Activated T-helper 1 cell treated with anti-CD3 and anti-CD28 coated beads, Interleukin-12 subunit alpha, Interleukin-12 subunit beta, Interleukin-2, Interleukin-4 antibody, amounts not matched to agents 30 ng/mL and 10 ng/mL and 1 ng/mL, durations not matched to agents 14 hours and 24 hours and 36 hours (primary cell): ENCODE data around the gene AGFG2. TPM values are rescaled to one million over a fixed set of nuclear protein-coding genes. Genes with fewer than 3 reads are reported as not detected.
"Not testable (repeated sequence)": the region's sequence is repeated elsewhere in the genome, so short reads cannot be mapped to it uniquely, and the experiment has no call there.

Source experiments
- DNase-seq: peaks from one replicate; pipeline ENCODE4 v3.0.0; 2021; ENCODE audit warnings: low spot score
- H3K27ac Mint-ChIP-seq: one replicate; pipeline ENCODE4 v1.8.0; 2021; ENCODE audit warnings: mild to moderate bottlenecking, mixed read lengths
- H3K27me3 Mint-ChIP-seq: one replicate; pipeline ENCODE4 v1.8.0; 2022; ENCODE audit warnings: mild to moderate bottlenecking, moderate library complexity, mixed read lengths; ENCODE audit not compliant: insufficient read depth
- H3K36me3 Mint-ChIP-seq: one replicate; pipeline ENCODE4 v1.8.0; 2021; ENCODE audit warnings: low read depth, mixed read lengths
- H3K4me1 Mint-ChIP-seq: one replicate; pipeline ENCODE4 v1.8.0; 2021; ENCODE audit warnings: low read depth, mixed read lengths
- H3K4me3 Mint-ChIP-seq: one replicate; pipeline ENCODE4 v1.8.0; 2021; ENCODE audit warnings: mild to moderate bottlenecking, moderate library complexity, mixed read lengths
- H3K9me3 Mint-ChIP-seq: one replicate; pipeline ENCODE4 v1.8.0; 2021; ENCODE audit warnings: mixed read lengths
- intact Hi-C: fragments of 100-400 bp; cut with micrococcal nuclease; formaldehyde crosslinking; loops from one replicate; pipeline ENCODE4 v1.15.1; 2024
- total RNA-seq: library from RNA; stranded (reverse); gene quantifications from 2 replicates; pipeline ENCODE4 v1.2.3, GENCODE V29; 2022

AGFG2 gene
- total RNA-seq, 1 donor from 2014 or later: 124 TPM

DNA sequence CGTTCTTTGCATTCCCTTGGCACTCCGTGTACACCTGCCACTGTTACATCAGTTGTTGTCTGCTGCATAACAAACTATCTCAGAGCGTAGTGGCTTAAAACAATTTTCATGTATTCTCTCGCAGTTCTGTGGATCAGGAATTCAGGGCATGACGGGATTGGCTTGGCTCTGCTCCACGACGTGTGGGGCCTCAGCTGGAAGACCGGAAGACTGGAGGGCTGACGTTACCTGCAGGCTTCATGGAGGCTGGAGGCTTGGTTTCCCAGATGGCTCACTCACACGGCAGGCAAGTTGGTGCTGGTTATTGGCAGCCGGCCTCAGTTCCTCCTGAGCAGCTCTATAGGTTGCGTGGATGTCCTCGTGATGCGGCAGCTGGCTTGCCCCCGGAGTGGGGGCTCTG, 29.8 kb upstream of the AGFG2 start:
- Mint-ChIP-seq H3K4me1 (no peaks in the 10 kb centered on the region), H3K4me3 (no peak overlapping the region), H3K27ac (no peak overlapping the region), H3K9me3 (no peaks in the 10 kb centered on the region), H3K27me3 (peaks cover 6% of the 10 kb centered on the region), H3K36me3 (no peaks in the 10 kb centered on the region)
- intact Hi-C loops: no loop called here
- no peak for DNase-seq

GRCh38 chr7:100510437-100511239, 28.4 kb upstream of the AGFG2 start:
- no peaks in the 10 kb centered on the region for H3K9me3 Mint-ChIP-seq
- no peak for DNase-seq
- H3K27me3 Mint-ChIP-seq: peaks cover 6% of the 10 kb centered on the region
- intact Hi-C loops: no loop called here
- peaks cover 6% of the 10 kb centered on the region for H3K4me1 Mint-ChIP-seq
- no peaks in the 10 kb centered on the region for H3K36me3 Mint-ChIP-seq
- no peak overlapping the region for H3K4me3 Mint-ChIP-seq
- H3K27ac Mint-ChIP-seq: no peak overlapping the region

DNA sequence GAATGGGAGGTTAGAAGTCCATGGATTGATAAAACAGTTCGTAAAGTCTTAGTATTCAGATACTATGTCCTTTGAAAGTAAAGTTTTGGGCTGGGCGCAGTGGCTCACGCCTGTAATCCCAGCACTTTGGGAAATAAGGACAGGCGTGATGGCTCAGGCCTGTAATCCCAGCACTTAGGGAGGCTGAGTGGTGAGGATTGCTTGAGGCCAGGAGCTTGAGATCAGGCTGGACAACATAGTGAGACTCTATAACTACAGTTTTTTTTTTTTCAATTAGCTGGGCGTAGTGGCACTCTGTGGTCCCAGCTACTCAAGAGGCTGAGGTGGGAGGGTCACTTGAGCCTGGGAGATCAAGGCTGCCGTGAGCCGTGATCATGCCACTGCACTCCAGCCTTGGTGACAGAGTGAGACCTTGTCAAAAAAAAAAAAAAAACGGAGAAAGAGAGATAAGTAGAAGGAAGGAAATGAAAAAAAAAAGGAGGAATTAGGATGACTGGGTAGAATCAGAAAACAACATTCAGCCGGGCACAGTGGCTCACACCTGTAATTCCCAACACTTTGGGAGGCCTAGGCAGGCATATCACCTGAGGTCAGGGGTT, 25.7 kb upstream of the AGFG2 start:
- Mint-ChIP-seq H3K27ac (no peak overlapping the region), H3K4me1 (peaks cover 16% of the 10 kb centered on the region), H3K27me3 (no peaks in the 10 kb centered on the region), H3K4me3 (no peak overlapping the region), H3K36me3 (peaks cover 2% of the 10 kb centered on the region), H3K9me3 (no peaks in the 10 kb centered on the region)
- no peak for DNase-seq
- intact Hi-C loops: no loop called here

GRCh38 chr7:100515072-100515532, 23.9 kb upstream of the AGFG2 start:
- intact Hi-C loops: no loop called here
- no peaks in the 10 kb centered on the region for H3K27me3 Mint-ChIP-seq
- peaks cover 16% of the 10 kb centered on the region for H3K4me1 Mint-ChIP-seq
- H3K27ac Mint-ChIP-seq: no peak overlapping the region
- no peaks in the 10 kb centered on the region for H3K9me3 Mint-ChIP-seq
- peaks cover 2% of the 10 kb centered on the region for H3K36me3 Mint-ChIP-seq
- no peak overlapping the region for H3K4me3 Mint-ChIP-seq
- no peak for DNase-seq

DNA sequence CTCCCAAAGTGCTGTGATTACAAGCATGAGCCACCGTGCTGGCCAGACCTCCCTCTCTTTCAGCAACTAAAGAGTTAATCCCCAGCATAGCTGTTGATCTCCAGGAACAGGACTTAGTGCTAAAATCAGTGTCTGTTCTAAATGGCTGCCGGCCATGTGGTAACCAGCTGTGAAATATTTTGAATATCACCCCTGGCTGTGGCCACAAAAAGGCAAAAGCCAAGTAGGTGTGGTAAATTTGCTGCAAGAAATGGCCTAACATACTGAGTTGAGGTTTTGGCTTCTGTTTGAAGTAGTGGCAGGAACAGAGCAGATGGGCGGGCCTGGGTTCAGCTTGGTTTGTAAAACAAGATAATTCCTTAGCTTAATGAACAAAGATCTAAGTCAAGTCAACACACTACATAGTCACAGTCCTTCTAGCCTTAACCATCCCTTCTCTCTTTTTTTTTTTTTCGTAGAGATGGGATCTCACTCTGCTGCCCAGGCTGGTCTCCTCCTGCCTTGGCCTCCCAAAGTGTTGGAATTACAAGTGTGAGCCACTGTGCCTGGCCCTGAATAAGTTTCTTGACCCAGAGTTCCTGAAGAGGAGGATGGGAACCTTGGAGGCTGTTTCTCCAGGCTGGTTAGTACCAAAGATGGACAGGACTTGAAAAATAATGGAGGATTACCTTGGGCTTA, 22.7 kb upstream of the AGFG2 start:
- intact Hi-C loops: no loop called here
- Mint-ChIP-seq H3K4me3 (no peak overlapping the region), H3K4me1 (peaks cover 16% of the 10 kb centered on the region), H3K36me3 (peaks cover 2% of the 10 kb centered on the region), H3K27me3 (peaks cover under 1% of the 10 kb centered on the region), H3K9me3 (no peaks in the 10 kb centered on the region), H3K27ac (peak overlapping the region; percentile 48)
- DNase-seq: peak; percentile 30

DNA sequence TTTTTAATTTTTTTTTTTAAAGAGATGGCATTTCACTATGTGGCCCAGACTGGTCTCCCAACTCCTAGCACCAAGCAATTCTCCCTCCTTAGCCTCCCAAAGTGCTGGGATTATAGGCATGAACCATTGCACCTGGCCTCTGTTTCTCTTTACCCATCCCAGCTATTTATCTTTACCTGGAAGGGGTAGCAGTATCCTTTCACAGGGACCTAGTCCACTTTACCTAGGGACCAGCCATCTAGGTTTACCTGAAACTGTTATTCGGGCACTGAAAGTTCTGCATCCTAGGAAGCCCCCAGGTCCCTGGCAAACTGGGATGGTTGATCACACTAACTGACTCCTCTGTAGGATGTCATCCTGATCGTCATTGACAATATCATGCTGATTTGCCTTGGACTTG, 21.7 kb upstream of the AGFG2 start:
- H3K4me3 Mint-ChIP-seq: no peak overlapping the region
- H3K27me3 Mint-ChIP-seq: peaks cover 2% of the 10 kb centered on the region
- no peak overlapping the region for H3K27ac Mint-ChIP-seq
- intact Hi-C loops: no loop called here
- peaks cover 2% of the 10 kb centered on the region for H3K36me3 Mint-ChIP-seq
- H3K9me3 Mint-ChIP-seq: no peaks in the 10 kb centered on the region
- DNase-seq: no peak
- peaks cover 16% of the 10 kb centered on the region for H3K4me1 Mint-ChIP-seq

- no peaks in the 10 kb centered on the region for H3K9me3 Mint-ChIP-seq
- intact Hi-C loops: no loop called here
- H3K27ac Mint-ChIP-seq: no peak overlapping the region
- DNase-seq: no peak
- H3K27me3 Mint-ChIP-seq: peaks cover 2% of the 10 kb centered on the region
- H3K36me3 Mint-ChIP-seq: peaks cover 2% of the 10 kb centered on the region
- H3K4me1 Mint-ChIP-seq: peaks cover 16% of the 10 kb centered on the region
- no peak overlapping the region for H3K4me3 Mint-ChIP-seq
Observed at GRCh38 chr7:100519580-100519979, 19.4 kb upstream of the AGFG2 start.

DNA sequence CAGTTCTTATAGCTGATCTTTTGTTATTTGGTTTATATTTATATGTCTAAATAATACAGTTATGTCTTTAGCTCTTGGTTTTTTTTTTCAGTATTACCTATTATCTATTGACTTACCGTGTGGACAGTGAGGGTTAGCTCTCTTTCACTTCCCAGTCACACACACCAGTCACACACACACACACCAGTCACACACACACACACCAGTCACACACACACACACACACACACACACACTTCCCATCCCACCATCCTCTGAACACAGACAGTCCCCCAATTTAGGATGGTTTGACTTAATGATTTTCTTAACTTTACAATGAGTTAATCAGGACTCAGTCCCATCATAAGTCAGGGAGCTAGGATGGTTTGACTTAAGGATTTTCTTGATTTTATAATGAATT, 18.9 kb upstream of the AGFG2 start:
- intact Hi-C loops: no loop called here
- no peak for DNase-seq
- no peaks in the 10 kb centered on the region for H3K9me3 Mint-ChIP-seq
- H3K4me1 Mint-ChIP-seq: peaks cover 14% of the 10 kb centered on the region
- H3K4me3 Mint-ChIP-seq: no peak overlapping the region
- H3K27me3 Mint-ChIP-seq: peaks cover 2% of the 10 kb centered on the region
- no peak overlapping the region for H3K27ac Mint-ChIP-seq
- peaks cover 2% of the 10 kb centered on the region for H3K36me3 Mint-ChIP-seq

- Mint-ChIP-seq H3K4me1 (peaks cover 7% of the 10 kb centered on the region), H3K9me3 (no peaks in the 10 kb centered on the region), H3K27me3 (peaks cover 2% of the 10 kb centered on the region), H3K4me3 (no peak overlapping the region), H3K36me3 (peaks cover 2% of the 10 kb centered on the region), H3K27ac (no peak overlapping the region)
- intact Hi-C loops: no loop called here
- DNase-seq: no peak
Observed at GRCh38 chr7:100521076-100521475, 17.9 kb upstream of the AGFG2 start.

GRCh38 chr7:100521909-100522593, 17.0 kb upstream of the AGFG2 start:
- H3K4me3 Mint-ChIP-seq, intact Hi-C loops, H3K36me3 Mint-ChIP-seq, H3K4me1 Mint-ChIP-seq, H3K27ac Mint-ChIP-seq, H3K9me3 Mint-ChIP-seq, H3K27me3 Mint-ChIP-seq, DNase-seq: not testable (repeated sequence)

GRCh38 chr7:100523192-100523591, 15.8 kb upstream of the AGFG2 start:
- DNase-seq, H3K9me3 Mint-ChIP-seq, intact Hi-C loops, H3K4me1 Mint-ChIP-seq, H3K27me3 Mint-ChIP-seq, H3K4me3 Mint-ChIP-seq, H3K36me3 Mint-ChIP-seq, H3K27ac Mint-ChIP-seq: not testable (repeated sequence)

GRCh38 chr7:100528108-100528866, 10.7 kb upstream of the AGFG2 start:
- DNase-seq, H3K36me3 Mint-ChIP-seq, H3K4me1 Mint-ChIP-seq, H3K27me3 Mint-ChIP-seq, H3K9me3 Mint-ChIP-seq, H3K4me3 Mint-ChIP-seq, H3K27ac Mint-ChIP-seq: not testable (repeated sequence)
- intact Hi-C loops: loop anchor here (5.0 kb wide), 1 partner anchor 34 kb away; no protein-coding TSS in a partner anchor
